Activated CD4-positive, alpha-beta memory T cell treated with anti-CD3 and anti-CD28 coated beads for 36 hours (primary cell): ENCODE results near the gene MIEF1. TPM values are rescaled to one million over a fixed set of nuclear protein-coding genes. Genes with fewer than 3 reads are reported as not detected.

Experiments
- CTCF ChIA-PET: fragments of 350-600 bp; sonication (Branson Sonifier 250); formaldehyde crosslinking; loops from one replicate; lab custom pipeline; 2021; ENCODE audit warnings: antibody characterized with exemption, inconsistent platforms; lab: Charles Lee
- POLR2A ChIA-PET: fragments of 350-600 bp; sonication (Branson Sonifier 250); formaldehyde crosslinking; loops from one replicate; lab custom pipeline; 2021; ENCODE audit warnings: antibody characterized with exemption; lab: Charles Lee
- DNase-seq: peaks from one replicate; pipeline ENCODE4 v3.0.0-alpha.2; 2020
- H3K27ac Mint-ChIP-seq: one replicate; pipeline ENCODE4 v1.8.0; 2021; ENCODE audit warnings: mixed read lengths
- H3K27me3 Mint-ChIP-seq: one replicate; pipeline ENCODE4 v1.8.0; 2021; ENCODE audit warnings: mixed read lengths
- H3K36me3 Mint-ChIP-seq: one replicate; pipeline ENCODE4 v1.8.0; 2021; ENCODE audit warnings: mixed read lengths
- H3K4me1 Mint-ChIP-seq: one replicate; pipeline ENCODE4 v1.8.0; 2021; ENCODE audit warnings: low read depth, mixed read lengths
- H3K4me3 Mint-ChIP-seq: one replicate; pipeline ENCODE4 v1.8.0; 2021; ENCODE audit warnings: mild to moderate bottlenecking, mixed read lengths
- H3K9me3 Mint-ChIP-seq: one replicate; pipeline ENCODE4 v1.8.0; 2021; ENCODE audit warnings: mixed read lengths
- intact Hi-C: fragments of 100-400 bp; cut with micrococcal nuclease; formaldehyde crosslinking; loops from one replicate; pipeline ENCODE4 v1.15.1; 2023
- total RNA-seq, 2 experiments: library from RNA; stranded (reverse); gene quantifications; one replicate each; pipeline ENCODE4 v1.2.3, GENCODE V29; 2021

Gene MIEF1
- total RNA-seq, 2 experiments from 2014 or later: 40.3 to 43.1 TPM

- Mint-ChIP-seq H3K4me3 (no peak overlapping the region), H3K27ac (no peak overlapping the region), H3K36me3 (no peaks in the 10 kb centered on the region), H3K9me3 (no peaks in the 10 kb centered on the region), H3K4me1 (peaks cover 14% of the 10 kb centered on the region), H3K27me3 (no peaks in the 10 kb centered on the region)
- CTCF ChIA-PET: interaction anchor here (0.7 to 11.9 kb wide), 9 partner anchors 8 to 542 kb away, joined by 3 to 387 read pairs (median 10); partner anchors contain the start of genes ATF4, MIEF1, RPS19BP1 and TAB1
- POLR2A ChIA-PET: interaction anchor here (1.2 kb wide), 1 partner anchor 35 kb away, joined by 8 read pairs; no protein-coding TSS in a partner anchor
- no peak for DNase-seq
- intact Hi-C loops: no loop called here
Measured at GRCh38 chr22:39494471-39495120, 7.5 kb upstream of the MIEF1 start.

GRCh38 chr22:39496131-39496838 is 5.8 kb upstream of the MIEF1 start:
- H3K9me3 Mint-ChIP-seq: no peaks in the 10 kb centered on the region
- intact Hi-C loops: loop anchor here (1.0 kb wide), 1 partner anchor 33 kb away; no protein-coding TSS in a partner anchor
- no peak overlapping the region for H3K4me3 Mint-ChIP-seq
- H3K27me3 Mint-ChIP-seq: no peaks in the 10 kb centered on the region
- no peaks in the 10 kb centered on the region for H3K36me3 Mint-ChIP-seq
- ChIA-PET CTCF (interaction anchor here (0.6 to 11.9 kb wide), 21 partner anchors 11 to 548 kb away, joined by 3 to 387 read pairs (median 5); partner anchors contain the start of genes ATF4, RPL3, RPS19BP1 and TAB1), POLR2A (interaction anchor here (0.6 to 1.4 kb wide), 4 partner anchors 22 to 34 kb away, joined by 3 to 5 read pairs (median 3); partner anchors contain the start of gene ATF4)
- no peak overlapping the region for H3K27ac Mint-ChIP-seq
- DNase-seq: peak; percentile 76
- H3K4me1 Mint-ChIP-seq: peaks cover 9% of the 10 kb centered on the region

DNA sequence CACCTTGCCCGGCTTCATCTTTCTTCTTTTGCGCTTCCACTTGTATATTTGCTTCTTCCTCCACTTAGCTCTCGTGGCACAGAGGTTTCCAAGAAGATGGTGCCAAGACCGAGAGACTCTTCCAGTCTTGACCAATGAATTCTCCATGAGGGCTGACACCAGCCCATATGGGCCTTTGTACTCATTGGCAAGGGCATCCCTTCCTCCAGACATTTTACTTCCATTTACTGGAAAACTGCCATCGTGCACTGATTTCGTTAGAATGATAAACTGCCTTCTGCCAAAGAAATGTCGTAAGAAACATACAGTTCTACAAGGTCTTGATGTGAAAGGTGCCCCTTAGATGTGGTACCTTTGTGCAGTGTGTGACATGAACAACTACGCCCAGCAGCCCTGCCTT is 4.7 kb upstream of the MIEF1 start:
- no peak for DNase-seq
- Mint-ChIP-seq H3K4me3 (no peak overlapping the region), H3K36me3 (peaks cover 2% of the 10 kb centered on the region), H3K4me1 (peaks cover 16% of the 10 kb centered on the region), H3K27ac (no peak overlapping the region), H3K27me3 (no peaks in the 10 kb centered on the region), H3K9me3 (no peaks in the 10 kb centered on the region)
- ChIA-PET CTCF (interaction anchor here (0.9 to 11.9 kb wide), 9 partner anchors 15 to 539 kb away, joined by 3 to 387 read pairs (median 7); partner anchors contain the start of genes ATF4, RPS19BP1 and TAB1), POLR2A (interaction anchor here (0.6 to 1.2 kb wide), 4 partner anchors 17 to 430 kb away, joined by 3 read pairs; partner anchors contain the start of gene ATF4)
- intact Hi-C loops: no loop called here

GRCh38 chr22:39498368-39498767 is 3.7 kb upstream of the MIEF1 start:
- no peaks in the 10 kb centered on the region for H3K9me3 Mint-ChIP-seq
- H3K4me3 Mint-ChIP-seq: no peak overlapping the region
- H3K36me3 Mint-ChIP-seq: peaks cover 6% of the 10 kb centered on the region
- DNase-seq: no peak
- no peaks in the 10 kb centered on the region for H3K27me3 Mint-ChIP-seq
- ChIA-PET POLR2A (interaction anchor here (0.6 to 1.4 kb wide), 4 partner anchors 9 to 25 kb away, joined by 3 to 4 read pairs (median 3); partner anchors contain the start of gene ATF4), CTCF (interaction anchor here (1.2 to 11.9 kb wide), 3 partner anchors 18 to 534 kb away, joined by 3 to 387 read pairs (median 44); partner anchors contain the start of gene RPS19BP1)
- intact Hi-C loops: no loop called here
- H3K4me1 Mint-ChIP-seq: peaks cover 22% of the 10 kb centered on the region
- H3K27ac Mint-ChIP-seq: no peak overlapping the region

DNA sequence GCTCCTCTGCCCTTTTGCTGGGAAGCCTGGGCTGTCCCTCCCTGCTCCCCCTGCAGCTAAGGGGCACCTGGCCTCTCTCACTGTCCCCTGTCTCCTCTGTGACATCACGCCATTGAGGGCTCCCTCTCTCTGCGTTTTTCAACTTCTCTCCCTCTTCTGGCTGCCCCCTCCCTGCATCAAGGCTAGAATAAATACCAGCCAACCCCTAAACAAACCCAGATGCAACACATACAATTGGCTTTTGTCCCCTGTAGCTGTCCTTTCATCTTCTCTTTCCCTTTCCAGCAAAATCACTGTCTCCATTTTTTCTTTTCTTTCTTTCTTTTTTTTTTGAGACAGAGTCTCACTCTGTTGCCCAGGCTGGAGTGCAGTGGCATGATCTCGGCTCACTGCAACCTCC is 3.3 kb upstream of the MIEF1 start:
- Mint-ChIP-seq H3K9me3 (no peaks in the 10 kb centered on the region), H3K36me3 (peaks cover 10% of the 10 kb centered on the region), H3K27ac (no peak overlapping the region), H3K4me3 (no peak overlapping the region), H3K27me3 (no peaks in the 10 kb centered on the region), H3K4me1 (peaks cover 25% of the 10 kb centered on the region)
- intact Hi-C loops: no loop called here
- DNase-seq: no peak
- POLR2A ChIA-PET: interaction anchor here (0.6 to 1.4 kb wide), 3 partner anchors 9 to 24 kb away, joined by 3 to 4 read pairs (median 3); no protein-coding TSS in a partner anchor
- CTCF ChIA-PET: interaction anchor here (11.9 kb wide), 1 partner anchor 30 kb away, joined by 387 read pairs; the partner anchor contains the start of gene RPS19BP1

DNA sequence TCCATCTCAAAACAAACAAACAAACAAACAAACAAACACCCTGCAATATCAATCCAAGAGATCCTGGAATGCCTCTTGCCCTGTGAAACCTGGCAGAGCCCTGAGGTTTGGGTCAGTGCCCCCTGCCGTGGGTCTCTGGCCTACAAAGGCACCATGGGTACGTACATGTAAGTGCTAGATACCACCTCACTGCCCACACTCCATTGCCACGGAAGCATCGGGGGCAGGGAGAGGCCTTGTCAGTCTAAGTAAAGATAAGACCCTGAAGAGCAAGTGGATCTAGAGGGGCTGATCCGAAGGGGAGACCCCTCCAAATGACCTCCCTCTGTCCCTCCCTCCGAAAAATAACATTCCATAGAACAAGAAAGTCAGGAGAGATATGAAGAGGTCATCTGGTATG is 2.0 kb upstream of the MIEF1 start:
- POLR2A ChIA-PET: no interaction called here
- H3K27ac Mint-ChIP-seq: no peak overlapping the region
- H3K27me3 Mint-ChIP-seq: no peaks in the 10 kb centered on the region

GRCh38 chr22:39501644-39502108 is 414 bp upstream of the MIEF1 start:
- no peak for DNase-seq
- Mint-ChIP-seq H3K4me3 (peak overlapping the region; percentile 96), H3K4me1 (peaks cover 41% of the 10 kb centered on the region), H3K36me3 (peaks cover 33% of the 10 kb centered on the region), H3K9me3 (no peaks in the 10 kb centered on the region), H3K27ac (peak overlapping the region; percentile 87), H3K27me3 (no peaks in the 10 kb centered on the region)
- POLR2A ChIA-PET: interaction anchor here (0.9 to 2.7 kb wide), 9 partner anchors 8 to 183 kb away, joined by 3 to 20 read pairs (median 8); partner anchors contain the start of genes ATF4 and RPL3
- CTCF ChIA-PET: interaction anchor here (0.6 to 5.4 kb wide), 9 partner anchors 8 to 523 kb away, joined by 3 to 52 read pairs (median 5); partner anchors contain the start of gene TAB1
- intact Hi-C loops: loop anchor here (1.0 to 5.0 kb wide), 3 partner anchors 19 to 104 kb away; partner anchors contain the start of genes ATF4, RPS19BP1 and TAB1

More for the DNA sequence above, 2.0 kb upstream of the MIEF1 start:
- H3K36me3 Mint-ChIP-seq: peaks cover 19% of the 10 kb centered on the region
- no peak overlapping the region for H3K4me3 Mint-ChIP-seq
- peaks cover 32% of the 10 kb centered on the region for H3K4me1 Mint-ChIP-seq
- H3K9me3 Mint-ChIP-seq: no peaks in the 10 kb centered on the region
- intact Hi-C loops: loop anchor here (5.0 kb wide), 1 partner anchor 103 kb away; the partner anchor contains the start of gene TAB1
- no peak for DNase-seq
- CTCF ChIA-PET: interaction anchor here (11.9 kb wide), 1 partner anchor 29 kb away, joined by 387 read pairs; the partner anchor contains the start of gene RPS19BP1

GRCh38 chr22:39502789-39503409 is 809 bp downstream of the MIEF1 start:
- Mint-ChIP-seq H3K27ac (peak overlapping the region; percentile 81), H3K27me3 (no peaks in the 10 kb centered on the region), H3K36me3 (peaks cover 38% of the 10 kb centered on the region), H3K4me3 (peak overlapping the region; percentile 96), H3K9me3 (no peaks in the 10 kb centered on the region), H3K4me1 (peaks cover 42% of the 10 kb centered on the region)
- POLR2A ChIA-PET: interaction anchor here (0.6 to 2.7 kb wide), 6 partner anchors 9 to 184 kb away, joined by 3 to 20 read pairs (median 6); partner anchors contain the start of gene ATF4
- CTCF ChIA-PET: interaction anchor here (0.8 to 5.4 kb wide), 9 partner anchors 8 to 184 kb away, joined by 3 to 52 read pairs (median 5); partner anchors contain the start of gene RPL3
- intact Hi-C loops: loop anchor here (1.0 to 5.0 kb wide), 3 partner anchors 17 to 106 kb away; partner anchors contain the start of genes ATF4, RPS19BP1 and TAB1
- DNase-seq: no peak

GRCh38 chr22:39503630-39504029 is 1.5 kb downstream of the MIEF1 start:
- Mint-ChIP-seq H3K9me3 (no peaks in the 10 kb centered on the region), H3K4me3 (peak overlapping the region; percentile 96), H3K4me1 (peaks cover 47% of the 10 kb centered on the region), H3K27ac (peak overlapping the region; percentile 62), H3K36me3 (peaks cover 43% of the 10 kb centered on the region), H3K27me3 (no peaks in the 10 kb centered on the region)
- ChIA-PET POLR2A (interaction anchor here (0.9 to 2.6 kb wide), 3 partner anchors 8 to 14 kb away, joined by 5 to 9 read pairs (median 5); no protein-coding TSS in a partner anchor), CTCF (interaction anchor here (1.2 to 5.4 kb wide), 3 partner anchors 11 to 25 kb away, joined by 3 to 52 read pairs (median 13); no protein-coding TSS in a partner anchor)
- DNase-seq: no peak
- intact Hi-C loops: loop anchor here (5.0 kb wide), 1 partner anchor 106 kb away; the partner anchor contains the start of gene TAB1

GRCh38 chr22:39504071-39504470 is 2.0 kb downstream of the MIEF1 start:
- peaks cover 49% of the 10 kb centered on the region for H3K4me1 Mint-ChIP-seq
- H3K4me3 Mint-ChIP-seq: no peak overlapping the region
- peaks cover 46% of the 10 kb centered on the region for H3K36me3 Mint-ChIP-seq
- ChIA-PET POLR2A (interaction anchor here (2.1 to 2.6 kb wide), 2 partner anchors 11 to 14 kb away, joined by 5 to 9 read pairs; no protein-coding TSS in a partner anchor), CTCF (interaction anchor here (1.2 to 5.4 kb wide), 2 partner anchors 14 to 24 kb away, joined by 3 to 52 read pairs; no protein-coding TSS in a partner anchor)
- H3K9me3 Mint-ChIP-seq: no peaks in the 10 kb centered on the region
- H3K27ac Mint-ChIP-seq: no peak overlapping the region
- DNase-seq: no peak
- no peaks in the 10 kb centered on the region for H3K27me3 Mint-ChIP-seq
- intact Hi-C loops: loop anchor here (5.0 kb wide), 1 partner anchor 107 kb away; the partner anchor contains the start of gene TAB1
